Measurements from ENCODE around the gene SEC62. TPM values are rescaled to one million over a fixed set of nuclear protein-coding genes. Genes with fewer than 3 reads are reported as not detected.

Gene SEC62
- polyA plus RNA-seq, 1 donor, result 98.0 TPM

- Histone ChIP-seq H3K36me3 (ENCODE audit: control insufficient read depth, insufficient read depth, low read length) (no peaks in the 10 kb centered on the region), H3K4me3 (ENCODE audit: low read length) (no peak overlapping the region), H3K9me3 (ENCODE audit: control insufficient read depth, low read depth, low read length) (no peaks in the 10 kb centered on the region), H3K27ac (ENCODE audit: low read length) (no peak overlapping the region), H3K4me1 (ENCODE audit: control insufficient read depth, insufficient read depth, low read length) (no peaks in the 10 kb centered on the region), H3K27me3 (ENCODE audit: control insufficient read depth, insufficient read depth, low read length) (no peaks in the 10 kb centered on the region)
- 74% methylated on average over 3 of the region's 6 CpGs for WGBS (ENCODE audit: insufficient coverage, low lambda C conversion rate)
- DNase-seq, result no peak
Observed at GRCh38 chr3:169940470-169941181, 26.0 kb upstream of the SEC62 start.

GRCh38 chr3:169945313-169945712 is 21.3 kb upstream of the SEC62 start:
- WGBS (ENCODE audit: insufficient coverage, low lambda C conversion rate), result 100% methylated on average over 1 of the region's 7 CpGs
- H3K4me3 ChIP-seq (ENCODE audit: low read length), result no peak overlapping the region
- no peaks in the 10 kb centered on the region for H3K27me3 ChIP-seq (ENCODE audit: control insufficient read depth, insufficient read depth, low read length)
- H3K27ac ChIP-seq (ENCODE audit: low read length), result no peak overlapping the region
- peaks cover 12% of the 10 kb centered on the region for H3K4me1 ChIP-seq (ENCODE audit: control insufficient read depth, insufficient read depth, low read length)
- no peaks in the 10 kb centered on the region for H3K36me3 ChIP-seq (ENCODE audit: control insufficient read depth, insufficient read depth, low read length)
- DNase-seq, result no peak
- H3K9me3 ChIP-seq (ENCODE audit: control insufficient read depth, low read depth, low read length), result no peaks in the 10 kb centered on the region

- H3K27ac ChIP-seq (ENCODE audit: low read length), result no peak overlapping the region
- no CpG with 5 or more reads among the region's 3 CpGs for WGBS (ENCODE audit: insufficient coverage, low lambda C conversion rate)
- no peaks in the 10 kb centered on the region for H3K36me3 ChIP-seq (ENCODE audit: control insufficient read depth, insufficient read depth, low read length)
- no peaks in the 10 kb centered on the region for H3K9me3 ChIP-seq (ENCODE audit: control insufficient read depth, low read depth, low read length)
- H3K4me1 ChIP-seq (ENCODE audit: control insufficient read depth, insufficient read depth, low read length), result peaks cover 12% of the 10 kb centered on the region
- no peak for DNase-seq
- no peak overlapping the region for H3K4me3 ChIP-seq (ENCODE audit: low read length)
- H3K27me3 ChIP-seq (ENCODE audit: control insufficient read depth, insufficient read depth, low read length), result no peaks in the 10 kb centered on the region
Observed at GRCh38 chr3:169946336-169946735, 20.3 kb upstream of the SEC62 start.

GRCh38 chr3:169948559-169949448 is 17.8 kb upstream of the SEC62 start:
- H3K36me3 ChIP-seq (ENCODE audit: control insufficient read depth, insufficient read depth, low read length), result no peaks in the 10 kb centered on the region
- WGBS (ENCODE audit: insufficient coverage, low lambda C conversion rate), result 0% methylated on average over 2 of the region's 2 CpGs
- H3K27me3 ChIP-seq (ENCODE audit: control insufficient read depth, insufficient read depth, low read length), result no peaks in the 10 kb centered on the region
- peak; percentile 23 to 66 for DNase-seq
- no peak overlapping the region for H3K4me3 ChIP-seq (ENCODE audit: low read length)
- H3K4me1 ChIP-seq (ENCODE audit: control insufficient read depth, insufficient read depth, low read length), result peaks cover 12% of the 10 kb centered on the region
- H3K9me3 ChIP-seq (ENCODE audit: control insufficient read depth, low read depth, low read length), result no peaks in the 10 kb centered on the region
- H3K27ac ChIP-seq (ENCODE audit: low read length), result peak overlapping the region; percentile 32

DNA sequence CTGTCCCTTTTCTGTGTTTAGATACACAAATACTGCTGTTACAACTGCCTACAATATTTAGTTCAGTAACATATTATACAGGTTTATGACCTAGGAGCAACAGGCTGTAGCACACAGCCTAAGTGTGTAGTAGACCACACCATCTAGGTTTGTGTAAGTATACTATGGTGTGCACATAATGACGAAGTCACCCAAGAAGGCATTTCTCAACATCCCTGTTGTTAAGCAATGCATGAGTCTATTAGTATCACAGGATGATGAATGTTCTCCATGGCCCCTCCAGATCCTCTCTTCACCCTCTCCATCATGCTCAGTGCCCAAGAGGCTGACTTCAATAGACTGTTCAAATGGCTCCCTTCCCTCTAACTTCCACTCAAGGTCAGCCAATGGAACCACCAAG is 14.6 kb upstream of the SEC62 start:
- Histone ChIP-seq H3K9me3 (ENCODE audit: control insufficient read depth, low read depth, low read length) (no peaks in the 10 kb centered on the region), H3K4me1 (ENCODE audit: control insufficient read depth, insufficient read depth, low read length) (peaks cover 12% of the 10 kb centered on the region), H3K4me3 (ENCODE audit: low read length) (no peak overlapping the region), H3K27ac (ENCODE audit: low read length) (no peak overlapping the region), H3K36me3 (ENCODE audit: control insufficient read depth, insufficient read depth, low read length) (no peaks in the 10 kb centered on the region), H3K27me3 (ENCODE audit: control insufficient read depth, insufficient read depth, low read length) (no peaks in the 10 kb centered on the region)
- DNase-seq, result no peak
- WGBS (ENCODE audit: insufficient coverage, low lambda C conversion rate), result no CpG with 5 or more reads among the region's 1 CpG

- Histone ChIP-seq H3K27ac (ENCODE audit: low read length) (no peak overlapping the region), H3K36me3 (ENCODE audit: control insufficient read depth, insufficient read depth, low read length) (no peaks in the 10 kb centered on the region), H3K4me1 (ENCODE audit: control insufficient read depth, insufficient read depth, low read length) (peaks cover 6% of the 10 kb centered on the region), H3K27me3 (ENCODE audit: control insufficient read depth, insufficient read depth, low read length) (no peaks in the 10 kb centered on the region), H3K9me3 (ENCODE audit: control insufficient read depth, low read depth, low read length) (no peaks in the 10 kb centered on the region), H3K4me3 (ENCODE audit: low read length) (no peak overlapping the region)
- WGBS (ENCODE audit: insufficient coverage, low lambda C conversion rate), result 88% methylated on average over 1 of the region's 3 CpGs
- no peak for DNase-seq
Observed at GRCh38 chr3:169953462-169954141, 13.0 kb upstream of the SEC62 start.

DNA sequence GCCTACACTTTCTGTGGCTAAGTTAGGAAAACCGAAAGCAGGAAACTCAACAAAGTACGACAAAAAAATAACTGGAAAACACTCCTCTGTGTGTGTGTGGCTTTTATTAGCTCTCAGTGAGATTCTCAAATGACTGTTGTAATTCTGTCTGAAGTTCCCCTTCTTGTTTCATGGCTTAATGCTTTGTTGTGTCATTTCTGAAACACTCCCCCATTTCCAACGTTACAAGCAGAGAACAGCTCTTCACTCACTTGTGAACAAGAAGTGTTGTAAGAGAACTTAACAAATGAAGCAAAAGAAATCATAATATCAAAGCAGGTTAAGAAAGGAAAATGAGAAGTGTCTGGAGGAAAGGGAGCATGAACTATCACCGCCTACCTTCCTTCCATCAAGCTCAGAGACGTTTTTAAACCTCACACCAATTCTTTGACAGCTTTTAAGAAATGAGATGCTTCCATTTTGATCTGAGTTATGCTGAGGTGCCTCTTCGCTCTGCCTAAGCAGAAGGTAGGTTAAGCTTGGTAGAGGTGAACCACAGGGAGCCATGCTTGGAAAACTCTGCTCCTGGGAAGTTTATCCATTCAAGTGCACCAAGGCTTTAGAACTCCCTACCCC is 12.4 kb upstream of the SEC62 start:
- WGBS (ENCODE audit: insufficient coverage, low lambda C conversion rate), result 100% methylated on average over 1 of the region's 6 CpGs
- Histone ChIP-seq H3K27me3 (ENCODE audit: control insufficient read depth, insufficient read depth, low read length) (no peaks in the 10 kb centered on the region), H3K36me3 (ENCODE audit: control insufficient read depth, insufficient read depth, low read length) (no peaks in the 10 kb centered on the region), H3K4me3 (ENCODE audit: low read length) (no peak overlapping the region), H3K4me1 (ENCODE audit: control insufficient read depth, insufficient read depth, low read length) (peaks cover 4% of the 10 kb centered on the region), H3K27ac (ENCODE audit: low read length) (no peak overlapping the region), H3K9me3 (ENCODE audit: control insufficient read depth, low read depth, low read length) (no peaks in the 10 kb centered on the region)
- no peak for DNase-seq

DNA sequence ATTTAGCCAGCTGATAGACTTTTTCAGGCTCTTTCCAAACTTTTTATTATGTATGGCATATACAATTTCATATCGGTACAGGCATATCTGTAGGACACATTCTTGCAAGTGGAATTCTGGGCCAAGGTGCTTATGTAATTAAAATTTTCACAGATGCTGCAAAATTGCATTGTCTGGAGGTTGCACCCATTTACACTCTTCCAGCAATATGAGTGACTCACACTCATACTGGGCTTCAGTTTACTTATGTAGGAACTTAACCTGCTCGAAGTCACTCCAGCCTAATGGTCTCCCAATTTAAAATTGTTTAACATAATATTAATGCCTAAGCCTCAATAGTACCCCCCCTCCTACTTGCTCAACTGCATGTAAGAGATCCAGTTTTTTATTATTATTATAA is 11.2 kb upstream of the SEC62 start:
- H3K27ac ChIP-seq (ENCODE audit: low read length), result no peak overlapping the region
- H3K4me1 ChIP-seq (ENCODE audit: control insufficient read depth, insufficient read depth, low read length), result no peaks in the 10 kb centered on the region
- no peaks in the 10 kb centered on the region for H3K9me3 ChIP-seq (ENCODE audit: control insufficient read depth, low read depth, low read length)
- DNase-seq, result no peak
- no peaks in the 10 kb centered on the region for H3K36me3 ChIP-seq (ENCODE audit: control insufficient read depth, insufficient read depth, low read length)
- H3K27me3 ChIP-seq (ENCODE audit: control insufficient read depth, insufficient read depth, low read length), result no peaks in the 10 kb centered on the region
- H3K4me3 ChIP-seq (ENCODE audit: low read length), result no peak overlapping the region
- WGBS (ENCODE audit: insufficient coverage, low lambda C conversion rate), result no CpG with 5 or more reads among the region's 2 CpGs

- Histone ChIP-seq H3K27ac (ENCODE audit: low read length) (no peak overlapping the region), H3K4me3 (ENCODE audit: low read length) (no peak overlapping the region), H3K4me1 (ENCODE audit: control insufficient read depth, insufficient read depth, low read length) (peaks cover 13% of the 10 kb centered on the region), H3K27me3 (ENCODE audit: control insufficient read depth, insufficient read depth, low read length) (no peaks in the 10 kb centered on the region), H3K36me3 (ENCODE audit: control insufficient read depth, insufficient read depth, low read length) (no peaks in the 10 kb centered on the region), H3K9me3 (ENCODE audit: control insufficient read depth, low read depth, low read length) (no peaks in the 10 kb centered on the region)
- 69% methylated on average over 2 of the region's 2 CpGs for WGBS (ENCODE audit: insufficient coverage, low lambda C conversion rate)
- no peak for DNase-seq
Observed at GRCh38 chr3:169964176-169964575, 2.4 kb upstream of the SEC62 start.

Data from large intestine (tissue), 3 donors.